HEK293T (cell line): ENCODE data around the gene CEP63.

ENCODE experiments used
- CTCF ChIA-PET: fragments of 350-600 bp; formaldehyde crosslinking; extraction: SDS; loops from one replicate; lab custom pipeline; 2021; ENCODE audit warnings: antibody characterized with exemption, inconsistent platforms; lab: Yijun Ruan, JAX
- POLR2A ChIA-PET: fragments of 350-600 bp; formaldehyde crosslinking; extraction: SDS; loops from one replicate; lab custom pipeline; 2020; ENCODE audit warnings: antibody characterized with exemption, inconsistent platforms; lab: Yijun Ruan, JAX
- DNase-seq: peaks from one replicate; pipeline ENCODE4 v3.0.0; 2012; ENCODE audit warnings: mixed read lengths; ENCODE audit errors: extremely low spot score
- ARNT ChIP-seq: fragments of 450-650 bp; IDR thresholded peaks from 2 replicates; pipeline ENCODE4 v1.6.1; 2017; ENCODE audit warnings: mild to moderate bottlenecking
- BHLHE40 ChIP-seq: fragments of 450-650 bp; IDR thresholded peaks from 2 replicates; pipeline ENCODE4 v1.6.1; 2016; ENCODE audit warnings: mild to moderate bottlenecking, moderate library complexity, borderline replicate concordance
- CTBP1 ChIP-seq: fragments of 450-650 bp; IDR thresholded peaks from 2 replicates; pipeline ENCODE4 v1.6.1; 2016; ENCODE audit warnings: borderline replicate concordance
- ELF4 ChIP-seq: fragments of 450-650 bp; IDR thresholded peaks from 2 replicates; pipeline ENCODE4 v1.6.1; 2017; ENCODE audit warnings: antibody characterized with exemption
- FOXA1 ChIP-seq: fragments of 450-650 bp; IDR thresholded peaks from 2 replicates; pipeline ENCODE4 v1.6.1; 2016; ENCODE audit warnings: mild to moderate bottlenecking
- FOXK2 ChIP-seq: fragments of 450-650 bp; IDR thresholded peaks from 2 replicates; pipeline ENCODE4 v1.6.1; 2016; ENCODE audit warnings: mild to moderate bottlenecking
- FOXM1 ChIP-seq: fragments of 450-650 bp; IDR thresholded peaks from 2 replicates; pipeline ENCODE4 v1.6.1; 2017; ENCODE audit warnings: mild to moderate bottlenecking, borderline replicate concordance
- HDGF ChIP-seq: fragments of 450-650 bp; IDR thresholded peaks from 2 replicates; pipeline ENCODE4 v1.6.1; 2017; ENCODE audit warnings: antibody characterized with exemption, borderline replicate concordance
- L3MBTL2 ChIP-seq: fragments of 450-650 bp; conservative IDR thresholded peaks from 2 replicates; pipeline ENCODE4 v1.6.1; 2016; ENCODE audit warnings: mild to moderate bottlenecking
- LEF1 ChIP-seq: fragments of 450-650 bp; IDR thresholded peaks from 2 replicates; pipeline ENCODE4 v1.6.1; 2017; ENCODE audit warnings: mild to moderate bottlenecking, borderline replicate concordance
- NFRKB ChIP-seq: fragments of 450-650 bp; IDR thresholded peaks from 2 replicates; pipeline ENCODE4 v1.6.1; 2016; ENCODE audit warnings: mild to moderate bottlenecking, moderate library complexity
- PKNOX1 ChIP-seq: fragments of 450-650 bp; IDR thresholded peaks from 2 replicates; pipeline ENCODE4 v1.6.1; 2016
- SP1 ChIP-seq: fragments of 450-650 bp; IDR thresholded peaks from 2 replicates; pipeline ENCODE4 v1.6.1; 2017
- SUZ12 ChIP-seq: fragments of 450-650 bp; IDR thresholded peaks from 2 replicates; pipeline ENCODE4 v1.6.1; 2016; ENCODE audit warnings: mild to moderate bottlenecking
- TARDBP ChIP-seq: fragments of 450-650 bp; IDR thresholded peaks from 2 replicates; pipeline ENCODE4 v1.6.1; 2016
- ZNF384 ChIP-seq: fragments of 450-650 bp; IDR thresholded peaks from 2 replicates; pipeline ENCODE4 v1.6.1; 2016

Gene CEP63

GRCh38 chr3:134485718-134486576 is at the start of gene CEP63, which contains the start of gene ANAPC13:
TSS of gene CEP63 (plus strand) at chr3:134486057. CDS start at chr3:134495321, 9,264 bp downstream.
TSS of gene ANAPC13 (minus strand) at chr3:134485985. CDS start at chr3:134482904, 3,081 bp downstream.
- CTCF ChIA-PET: no interaction called here

DNA sequence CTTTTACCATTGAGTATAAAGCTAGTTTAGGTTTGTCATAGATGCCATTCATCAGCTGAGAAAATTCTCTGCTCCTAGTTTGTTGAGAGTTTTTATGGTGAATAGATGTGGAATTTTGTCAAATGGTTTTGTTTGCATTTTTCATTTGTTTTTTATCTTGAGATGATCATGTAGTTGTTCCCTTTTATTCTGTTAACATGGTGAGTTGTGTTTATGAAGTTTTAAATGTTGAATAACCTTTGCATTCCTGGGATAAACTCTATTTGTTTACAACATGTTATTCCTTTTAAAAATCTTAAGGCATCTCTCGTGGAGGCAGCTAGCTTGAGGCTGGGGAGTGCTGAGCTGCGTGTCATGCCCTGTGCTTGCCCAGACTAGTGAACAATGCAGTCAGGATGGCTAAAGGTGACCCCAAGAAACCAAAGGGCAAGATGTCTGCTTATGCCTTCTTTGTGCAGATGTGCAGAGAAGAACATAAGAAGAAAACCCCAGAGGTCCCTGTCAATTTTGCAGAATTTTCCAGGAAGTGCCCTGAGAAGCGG is 48.6 kb upstream of the CEP63 start:
- POLR2A ChIA-PET: no interaction called here
- no peak for DNase-seq
- TF ChIP-seq BHLHE40: no peak
- no peak for TF ChIP-seq LEF1
- TF ChIP-seq CTBP1: no peak
- no peak for TF ChIP-seq SP1
- no peak for TF ChIP-seq FOXA1
- TF ChIP-seq TARDBP: no peak
- CTCF ChIA-PET: no interaction called here

More at GRCh38 chr3:134485718-134486576, at the start of gene CEP63, which contains the start of gene ANAPC13:
- DNase-seq: peak; percentile 87
- POLR2A ChIA-PET: interaction anchor here (0.5 to 2.9 kb wide), 16 partner anchors 9 to 273 kb away, joined by 3 to 13 read pairs (median 4); partner anchors contain the start of gene AMOTL2
- 0 out of 2 replicates have a peak, but pooled peaks have one; percentile 28 for TF ChIP-seq PKNOX1
- no peak for TF ChIP-seq HDGF
- TF ChIP-seq ELF4: 0 out of 2 replicates have a peak, but pooled peaks have one; percentile 19
- peak; percentile 56; the same call in 1 of the 2 replicates for TF ChIP-seq BHLHE40
- TF ChIP-seq ARNT: peak; percentile 88; the same call in 1 of the 2 replicates
- TF ChIP-seq LEF1: no peak
- no peak for TF ChIP-seq FOXK2
- peak; percentile 85 for TF ChIP-seq L3MBTL2
- TF ChIP-seq FOXM1: peak; percentile 24; the same call in 1 of the 2 replicates

DNA sequence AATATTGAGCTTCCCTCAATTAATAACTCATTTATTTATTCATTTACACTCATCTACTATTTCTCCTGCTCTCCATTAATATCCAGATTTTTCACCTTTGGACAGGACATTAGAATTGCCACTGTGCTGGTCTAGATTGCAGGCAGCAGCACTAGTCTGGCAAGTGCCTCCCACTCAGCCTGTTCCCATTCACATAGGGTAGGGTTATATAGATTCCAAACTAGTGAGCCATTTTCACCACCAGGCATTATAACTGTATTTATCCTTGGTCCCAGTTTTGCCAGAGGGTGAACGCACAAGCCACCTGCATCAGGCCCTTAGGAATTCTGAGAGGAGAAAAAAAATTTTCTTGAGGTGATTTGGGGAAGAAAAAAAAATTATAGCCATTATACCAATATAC is 44.5 kb upstream of the CEP63 start:
- no peak for DNase-seq
- ChIA-PET CTCF (no interaction called here), POLR2A (no interaction called here)
- TF ChIP-seq SP1 (no peak), FOXK2 (no peak), L3MBTL2 (no peak), LEF1 (no peak)

DNA sequence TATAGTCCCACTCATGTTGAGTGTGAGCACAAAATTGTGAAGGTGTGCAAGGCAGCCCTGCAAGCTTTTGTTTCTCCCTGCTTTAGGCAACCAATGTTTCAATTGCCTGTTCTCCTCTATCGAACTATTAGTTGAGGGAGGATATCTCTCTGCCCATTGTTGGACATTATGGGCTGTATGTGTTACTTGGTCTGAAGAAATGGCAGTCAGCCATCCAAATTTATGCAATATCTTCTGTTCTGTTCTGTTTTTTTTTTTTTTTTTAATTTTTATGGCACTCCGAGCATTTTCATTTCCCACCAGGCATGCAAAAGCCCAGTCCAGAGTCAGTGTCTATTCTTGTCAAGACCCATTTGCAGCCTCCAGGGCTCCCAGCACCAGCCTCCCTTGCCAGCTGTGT is 44.0 kb upstream of the CEP63 start:
- POLR2A ChIA-PET: no interaction called here
- TF ChIP-seq TARDBP (no peak), NFRKB (no peak), CTBP1 (no peak), FOXA1 (no peak), FOXK2 (no peak), ARNT (no peak), L3MBTL2 (no peak), LEF1 (no peak), FOXM1 (no peak), SUZ12 (no peak), PKNOX1 (no peak), SP1 (no peak)
- no peak for DNase-seq
- CTCF ChIA-PET: no interaction called here

- ChIA-PET CTCF (interaction anchor here (0.6 kb wide), 1 partner anchor 67 kb away, joined by 3 read pairs; no protein-coding TSS in a partner anchor), POLR2A (no interaction called here)
- TF ChIP-seq SUZ12 (no peak), TARDBP (no peak), FOXA1 (no peak), ARNT (no peak), ELF4 (no peak), L3MBTL2 (no peak), BHLHE40 (no peak), PKNOX1 (no peak)
- no peak for DNase-seq
Observed at GRCh38 chr3:134445095-134445494, 40.8 kb upstream of the CEP63 start.

DNA sequence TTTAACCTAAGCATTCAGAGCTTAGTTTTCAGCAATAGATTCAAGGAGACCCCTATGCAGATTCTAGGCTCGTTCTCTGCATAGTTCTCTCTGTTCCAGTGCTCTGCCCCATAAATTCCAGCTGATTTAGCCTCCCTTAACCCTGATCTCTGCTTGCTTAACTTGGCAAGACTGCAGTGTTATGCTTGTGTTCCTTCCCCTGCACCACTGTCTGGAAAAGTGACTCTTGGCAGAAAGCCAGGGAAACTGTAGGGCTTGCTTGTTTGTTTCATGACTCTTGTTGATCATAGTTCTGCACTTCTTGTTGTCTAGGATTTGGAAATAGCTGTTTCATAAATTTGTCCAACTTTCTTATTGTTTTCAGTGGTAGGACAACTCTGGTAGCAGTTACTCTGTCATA is 40.2 kb upstream of the CEP63 start:
- ChIA-PET POLR2A (no interaction called here), CTCF (interaction anchor here (0.6 to 0.8 kb wide), 2 partner anchors 68 to 73 kb away, joined by 3 read pairs; no protein-coding TSS in a partner anchor)
- TF ChIP-seq FOXK2: no peak
- TF ChIP-seq NFRKB: no peak
- no peak for TF ChIP-seq FOXA1
- no peak for TF ChIP-seq ARNT
- no peak for TF ChIP-seq CTBP1
- TF ChIP-seq LEF1: no peak
- TF ChIP-seq L3MBTL2: no peak
- no peak for TF ChIP-seq FOXM1
- no peak for TF ChIP-seq TARDBP
- TF ChIP-seq SP1: no peak
- TF ChIP-seq HDGF: no peak
- no peak for TF ChIP-seq ZNF384
- TF ChIP-seq ELF4: no peak
- TF ChIP-seq PKNOX1: no peak
- DNase-seq: no peak
